GM19023 (cell line): ENCODE results near the gene PLPP6.

Experiments
- ATAC-seq: cut with Tn5 transposase; IDR thresholded peaks from one replicate; pipeline ENCODE4 v1.9.1; 2021; ENCODE audit warnings: mild to moderate bottlenecking, moderate library complexity; ENCODE audit not compliant: unreplicated experiment

The PLPP6 gene

DNA sequence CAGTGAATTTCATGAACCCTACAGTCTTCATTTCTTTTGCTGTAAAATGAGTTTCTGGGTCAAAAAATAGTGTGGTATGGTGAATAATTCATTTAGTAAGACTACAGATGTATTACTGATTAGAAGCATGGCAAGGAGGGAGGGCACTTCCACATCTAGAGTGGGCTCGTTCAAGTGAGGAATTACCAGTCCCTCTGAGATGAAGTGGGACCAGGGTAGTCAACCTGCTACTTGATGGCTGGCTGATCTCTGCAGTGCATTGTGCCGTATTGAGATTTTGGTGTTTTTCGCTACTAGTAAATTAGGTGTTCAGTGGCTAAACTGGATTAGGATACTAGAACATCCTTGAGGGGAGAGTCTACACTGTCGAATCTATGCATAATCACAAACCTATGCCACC lies 28.1 kb downstream of the PLPP6 start:
- ATAC-seq, result peak; percentile 68

DNA sequence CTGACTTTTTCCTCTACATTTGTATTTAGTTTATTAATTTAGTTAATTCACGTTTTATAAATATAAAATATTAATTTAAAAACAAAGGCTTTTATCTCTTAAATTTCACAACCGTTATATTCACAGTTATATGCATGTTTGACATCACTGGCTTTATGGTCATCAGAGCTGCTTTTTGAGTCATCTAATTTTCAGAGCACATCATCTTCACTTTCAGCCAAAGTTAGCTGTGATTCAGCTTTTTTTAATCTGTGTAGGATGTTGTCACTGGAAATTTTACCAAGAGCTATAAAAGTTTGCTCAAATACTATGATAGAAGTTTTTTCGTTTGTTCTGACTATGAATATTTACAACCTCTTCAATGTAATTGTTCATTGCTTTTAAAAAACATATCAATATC lies 29.7 kb downstream of the PLPP6 start:
- ATAC-seq, result no peak

DNA sequence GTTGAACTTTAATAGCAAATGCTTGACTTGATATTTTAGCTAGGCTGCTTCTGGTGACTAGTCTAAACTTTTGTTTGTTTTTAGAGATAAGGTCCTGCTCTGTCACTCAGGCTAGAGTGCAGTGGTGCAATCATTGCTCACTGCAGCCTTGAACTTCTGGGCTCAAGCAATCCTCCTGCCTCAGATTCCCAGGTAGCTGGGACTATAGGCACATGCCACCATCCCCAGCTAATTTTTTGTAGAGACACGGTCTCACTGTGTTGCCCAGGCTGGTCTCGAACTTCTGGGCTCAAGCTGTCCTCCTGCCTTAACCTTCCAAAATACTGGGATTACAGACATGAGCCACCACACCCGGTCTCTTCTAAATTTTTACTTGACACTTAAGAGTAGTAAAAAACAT lies 38.0 kb downstream of the PLPP6 start:
- no peak for ATAC-seq

GRCh38 chr9:4700932-4701331 lies 38.8 kb downstream of the PLPP6 start:
- ATAC-seq, result no peak

DNA sequence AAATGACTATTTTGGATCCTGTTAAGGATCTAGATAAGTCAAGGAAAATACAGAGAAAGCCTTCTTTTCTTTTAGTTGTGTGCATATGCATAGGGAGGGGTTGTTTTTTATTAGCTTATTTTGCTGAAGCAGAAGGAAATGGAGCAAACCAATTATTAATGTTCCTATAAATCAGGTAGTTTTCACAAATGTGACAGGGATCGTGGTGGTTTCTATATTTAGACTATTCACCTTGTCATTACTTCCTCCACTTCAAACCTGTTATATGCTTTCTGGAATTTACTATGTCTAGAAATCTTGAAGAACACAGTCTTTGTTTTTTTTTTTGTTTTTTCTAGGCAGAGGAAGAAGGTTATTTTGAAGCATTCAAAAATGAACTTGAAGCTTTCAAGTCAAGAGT lies 39.4 kb downstream of the PLPP6 start:
- no peak for ATAC-seq

DNA sequence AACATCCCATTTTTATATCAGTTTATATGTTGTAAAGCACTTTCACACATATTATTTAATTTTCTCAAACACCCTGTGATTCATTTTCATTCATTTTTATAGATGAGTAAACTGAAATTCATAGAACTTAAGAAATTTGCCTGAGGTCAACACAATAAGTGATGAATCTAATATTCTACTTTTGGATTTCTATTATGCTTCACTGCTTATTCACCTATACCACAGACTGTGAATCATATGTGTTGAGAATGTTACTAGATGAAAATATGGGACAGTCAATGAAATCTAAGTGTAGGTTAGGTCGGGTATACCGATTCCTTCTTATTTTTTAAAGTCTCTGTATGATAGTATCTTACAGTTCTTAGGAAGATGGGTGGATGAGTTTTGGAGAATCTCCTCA lies 42.0 kb downstream of the PLPP6 start:
- no peak for ATAC-seq

- no peak for ATAC-seq
Measured at GRCh38 chr9:4706021-4706420, 43.9 kb downstream of the PLPP6 start.

GRCh38 chr9:4706971-4707622 lies 45.0 kb downstream of the PLPP6 start:
- no peak for ATAC-seq

GRCh38 chr9:4709380-4709779 lies 47.3 kb downstream of the PLPP6 start:
- no peak for ATAC-seq

GRCh38 chr9:4713849-4714248 lies 51.8 kb downstream of the PLPP6 start:
- no peak for ATAC-seq

DNA sequence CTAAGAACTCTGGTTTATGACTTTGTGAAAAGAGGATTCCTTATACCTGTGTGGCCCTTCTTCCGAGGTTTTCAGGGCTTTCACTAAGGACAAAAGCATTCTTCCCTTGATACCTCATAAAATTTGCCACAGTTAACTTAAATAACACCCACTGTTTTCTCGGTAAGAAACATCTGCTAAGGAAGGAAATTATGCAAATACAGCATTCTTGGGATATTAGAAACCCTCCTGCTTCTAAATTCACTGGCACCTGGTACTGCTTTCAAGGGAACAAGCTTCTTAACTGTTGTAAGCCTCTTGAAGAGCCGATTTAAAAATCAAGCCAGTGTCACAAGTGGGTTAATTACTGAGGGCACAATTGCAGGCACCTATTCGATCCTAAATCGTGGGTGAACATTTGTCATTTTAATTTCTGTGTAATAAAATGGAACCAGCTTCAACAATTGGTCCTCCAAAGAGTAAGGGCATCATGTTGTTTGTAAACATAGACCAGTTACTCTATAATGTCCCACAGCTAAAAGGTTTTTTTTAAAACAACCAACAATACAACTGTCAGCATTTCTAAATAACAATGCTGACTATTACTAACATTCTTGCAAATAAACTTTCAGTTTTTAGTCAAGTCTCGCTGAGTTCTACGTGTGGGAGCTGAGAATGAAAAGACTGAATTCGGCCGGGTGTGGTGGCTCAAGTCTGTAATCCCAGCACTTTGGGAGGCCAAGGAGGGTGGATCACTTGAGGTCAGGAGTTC lies 52.3 kb downstream of the PLPP6 start:
- ATAC-seq, result no peak
